DMS 273 treated with DMSO at 0.1 percent for 48 hours (cell line): ENCODE data around the gene ALX4.

Source experiments
- DNase-seq: peaks from one replicate; lab custom pipeline; 2025; lab: John Stamatoyannopoulos, UW

The ALX4 gene

DNA sequence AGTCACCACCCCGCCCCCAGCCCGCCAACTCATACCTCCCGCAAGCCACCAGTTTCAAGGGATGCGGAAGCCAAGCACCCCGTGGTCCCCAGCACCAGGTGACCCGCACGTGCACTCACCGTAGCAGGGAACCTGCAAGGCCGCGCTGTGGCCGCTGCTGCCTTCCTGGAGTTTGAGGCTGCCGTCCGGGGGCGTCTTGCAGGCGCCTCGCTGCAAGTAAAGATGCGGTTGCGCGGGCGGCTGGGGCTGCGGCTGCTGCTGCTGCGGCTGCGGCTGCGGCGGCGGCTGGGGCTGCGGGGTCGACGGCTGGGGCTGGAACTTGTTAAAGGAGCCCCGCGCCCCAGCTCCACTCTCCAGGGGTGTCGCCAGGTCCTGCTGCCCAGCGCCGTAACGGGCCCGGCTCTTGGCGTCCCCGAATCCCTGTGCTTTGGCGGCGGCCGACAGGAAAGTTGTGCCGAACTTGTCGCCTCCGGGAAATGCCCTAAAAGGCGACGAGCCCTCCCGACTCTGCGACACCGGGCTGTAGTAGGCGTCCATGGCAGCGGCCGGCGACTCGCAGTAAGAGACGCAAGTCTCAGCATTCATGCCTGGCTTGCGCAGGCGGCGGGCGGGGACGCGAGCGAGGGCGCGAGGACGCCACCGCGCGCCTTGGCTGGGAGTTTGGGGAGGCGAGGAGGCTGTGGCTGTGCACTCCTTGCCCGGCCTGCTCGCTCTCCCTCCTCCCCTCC, at the start of gene ALX4:
Gene ALX4 (minus strand): TSS at position 662 of the 728 bp plus-strand sequence. CDS start 77 bp downstream, at position 585.
- no peak for DNase-seq

DNA sequence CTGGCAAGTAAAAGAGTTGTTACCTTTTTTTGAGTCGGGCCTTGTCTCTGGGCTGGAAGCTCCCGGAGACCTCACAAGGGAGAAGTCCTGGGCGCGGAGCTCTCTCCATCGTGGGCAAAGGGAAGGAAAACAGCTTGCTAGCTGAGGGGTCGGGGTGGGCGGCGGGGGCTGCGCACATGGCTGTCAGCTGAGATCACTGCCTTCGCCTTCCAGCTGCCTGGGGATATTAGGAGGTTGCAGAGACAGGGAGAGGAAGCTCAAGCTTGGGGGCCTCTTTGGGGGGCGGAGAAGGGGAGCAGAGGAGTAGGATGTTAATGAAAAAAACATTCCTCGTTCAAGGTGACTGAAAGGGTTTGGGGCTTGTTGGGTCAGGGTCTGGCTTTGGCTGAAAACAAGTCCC, 49.2 kb upstream of the ALX4 start:
- no peak for DNase-seq

DNA sequence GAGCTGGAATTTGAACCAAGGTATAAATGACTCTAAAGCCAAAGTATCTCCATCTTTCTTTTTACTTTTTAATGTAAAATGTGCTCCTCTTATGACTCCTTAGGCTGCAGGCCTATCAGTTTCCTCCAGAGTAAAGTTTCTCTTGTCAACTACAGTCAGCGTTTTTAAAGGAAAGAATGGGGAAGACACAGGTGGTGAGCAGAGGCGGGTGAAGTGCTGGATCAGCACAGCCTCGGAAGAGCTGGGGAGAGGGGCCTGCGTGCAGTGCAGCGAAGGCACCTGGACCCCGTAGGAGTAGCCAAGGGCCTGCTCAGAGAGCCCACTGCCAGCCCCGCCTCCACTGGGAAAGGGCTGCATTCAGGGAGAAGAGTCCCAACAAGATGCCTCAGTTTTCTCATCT, 48.8 kb upstream of the ALX4 start:
- DNase-seq, result no peak

DNA sequence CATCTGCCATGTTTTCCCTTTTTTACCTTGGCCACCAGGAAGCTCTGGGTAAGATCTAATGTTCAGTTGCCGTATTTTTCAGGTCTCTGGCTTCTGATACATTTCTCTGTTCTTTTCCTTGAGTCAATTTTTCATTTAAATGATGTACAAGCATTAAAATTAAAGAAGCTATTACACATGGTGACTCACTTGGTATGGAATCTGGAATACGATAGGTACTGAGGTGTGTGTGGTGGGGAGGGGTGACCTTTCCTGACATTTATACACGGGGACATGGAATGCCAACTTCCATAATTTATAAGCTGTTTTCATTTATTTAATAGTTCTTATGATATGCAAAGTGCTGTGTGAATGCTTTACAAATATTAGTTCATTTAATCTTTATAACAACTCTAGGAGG, 47.8 kb upstream of the ALX4 start:
- no peak for DNase-seq

DNA sequence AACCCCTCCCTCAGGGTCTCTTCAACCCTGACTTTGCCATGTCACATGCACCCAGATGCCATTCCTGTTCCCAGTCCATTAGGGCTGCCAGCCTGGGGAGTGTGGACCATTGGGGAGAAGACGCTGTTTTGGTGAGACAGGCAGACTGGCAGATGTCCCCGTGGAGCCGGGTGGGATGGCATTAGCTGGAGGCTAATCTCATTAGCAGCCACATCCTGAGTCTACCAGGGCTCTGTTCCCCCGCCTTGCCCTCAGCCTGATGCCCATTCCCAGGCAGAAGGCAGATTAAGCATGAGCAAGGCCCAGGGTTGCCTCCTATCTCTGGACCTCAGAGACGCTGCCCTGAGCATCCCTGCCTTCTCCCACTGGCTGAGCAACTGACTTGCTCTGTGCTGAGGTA, 46.4 kb upstream of the ALX4 start:
- DNase-seq, result no peak

DNA sequence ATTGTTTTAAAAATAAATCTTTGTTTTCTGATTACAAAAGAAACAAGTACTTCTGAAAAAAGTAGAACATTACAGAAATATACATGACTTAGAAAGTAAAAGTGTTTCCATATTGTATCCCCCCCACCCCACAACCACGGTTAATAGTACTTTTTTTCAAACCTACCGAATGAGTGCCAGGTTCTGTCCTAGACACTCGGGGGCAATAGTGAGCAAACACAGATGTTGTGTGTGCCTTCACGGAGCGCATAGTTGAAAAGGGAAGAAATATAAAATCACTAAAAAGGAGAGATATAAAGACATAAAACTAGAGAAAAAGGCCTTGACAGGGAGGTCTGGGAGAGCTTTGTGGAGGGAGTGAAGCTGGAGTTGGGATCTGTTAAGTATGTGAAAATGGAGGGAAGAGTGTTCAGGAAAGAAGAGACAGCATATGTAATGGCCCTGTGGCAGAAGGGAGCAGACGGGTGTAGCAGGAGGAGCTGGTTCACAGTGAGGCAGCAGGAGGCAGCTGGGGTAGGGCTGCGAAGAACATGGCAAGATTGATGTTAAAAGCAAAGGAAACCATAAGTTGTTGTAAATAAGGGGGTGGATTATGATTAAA, 42.1 kb upstream of the ALX4 start:
- DNase-seq, result no peak

DNA sequence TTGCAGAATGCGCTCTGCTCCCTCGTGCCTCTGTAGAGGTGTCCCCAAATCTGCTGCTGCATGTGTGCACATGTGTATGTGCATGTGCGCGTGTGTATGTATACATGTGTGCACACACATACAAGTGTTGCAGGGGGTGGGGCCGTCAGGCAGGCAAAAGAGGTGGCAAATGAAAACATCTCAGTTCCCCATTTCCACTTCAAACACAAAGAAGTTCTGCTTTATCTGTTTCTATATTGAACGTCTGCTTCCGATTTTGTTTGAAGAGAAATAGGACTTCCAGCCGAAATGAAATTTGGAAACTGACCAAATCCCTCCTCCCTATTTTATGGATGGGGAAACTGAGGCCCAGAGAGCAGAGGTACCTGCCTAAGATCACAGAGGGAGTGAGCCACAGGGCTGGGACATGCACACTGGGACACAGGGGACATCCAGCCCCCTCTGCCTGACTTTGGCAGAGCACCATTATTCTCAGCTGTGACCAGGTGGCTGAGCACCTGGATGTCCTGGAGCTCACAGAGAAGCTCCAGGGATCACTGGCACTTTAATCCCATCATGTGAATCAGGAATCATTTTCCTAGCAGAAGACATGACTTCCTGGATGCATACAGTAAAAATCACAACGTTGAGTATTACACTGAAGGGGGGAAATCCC, 41.2 kb upstream of the ALX4 start:
- no peak for DNase-seq

DNA sequence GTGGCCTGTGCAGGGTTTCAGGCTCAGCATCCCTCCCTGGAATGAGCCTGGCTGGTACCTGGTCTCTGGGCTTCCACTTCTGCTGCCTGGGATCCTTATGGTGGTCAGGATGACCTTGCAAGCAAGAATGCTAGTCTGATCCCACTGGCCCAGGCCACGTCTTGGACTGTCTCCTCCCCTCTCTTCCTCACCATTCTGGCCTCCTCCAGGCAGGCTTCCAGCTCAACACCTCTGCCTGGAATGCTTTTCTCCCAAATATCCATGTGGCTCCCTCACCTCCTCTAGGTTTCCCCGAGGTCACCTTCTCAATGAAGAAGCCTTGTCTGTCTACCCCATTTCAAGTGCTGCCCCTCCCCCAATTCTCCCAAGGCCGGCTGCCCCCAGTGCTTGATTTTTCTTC, 39.4 kb upstream of the ALX4 start:
- DNase-seq, result no peak

DNA sequence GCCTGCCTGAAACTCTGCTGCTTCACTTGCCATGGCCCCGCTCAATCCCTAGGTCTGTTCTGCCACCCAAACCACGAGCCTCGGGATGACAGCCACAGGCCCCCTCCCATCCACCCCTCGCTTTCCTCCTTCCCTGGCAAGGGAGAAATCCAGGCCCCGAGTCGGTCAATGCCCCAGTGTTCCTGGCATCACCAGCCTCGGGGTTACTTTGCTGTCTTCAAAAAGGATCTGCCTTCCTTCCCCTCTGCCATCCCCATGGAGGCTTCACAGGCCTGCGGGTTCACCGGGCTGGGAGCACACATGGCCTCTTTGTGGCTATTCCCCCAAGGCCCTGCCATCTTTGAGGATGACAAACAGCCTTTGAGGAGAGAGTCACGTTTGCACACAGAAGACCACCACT, 38.8 kb upstream of the ALX4 start:
- no peak for DNase-seq

DNA sequence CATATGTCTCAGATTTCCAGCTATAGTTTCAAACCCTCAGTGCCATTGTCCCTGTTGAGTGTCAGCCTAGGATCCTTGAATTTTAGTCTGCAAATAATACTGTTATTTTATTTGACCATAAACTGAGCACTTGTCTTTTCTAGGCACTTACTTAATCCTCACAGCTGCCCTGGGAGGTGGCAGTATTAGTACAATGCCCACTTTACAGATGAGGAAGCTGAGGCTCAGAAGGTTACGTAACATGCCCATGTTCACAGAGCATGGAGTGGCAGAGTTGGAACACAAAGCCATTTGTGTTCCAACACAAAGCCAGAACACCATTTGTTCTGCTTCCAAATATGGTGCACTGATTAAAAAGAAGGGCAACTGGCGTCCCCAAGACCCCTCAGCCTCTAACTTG, 38.2 kb upstream of the ALX4 start:
- no peak for DNase-seq

DNA sequence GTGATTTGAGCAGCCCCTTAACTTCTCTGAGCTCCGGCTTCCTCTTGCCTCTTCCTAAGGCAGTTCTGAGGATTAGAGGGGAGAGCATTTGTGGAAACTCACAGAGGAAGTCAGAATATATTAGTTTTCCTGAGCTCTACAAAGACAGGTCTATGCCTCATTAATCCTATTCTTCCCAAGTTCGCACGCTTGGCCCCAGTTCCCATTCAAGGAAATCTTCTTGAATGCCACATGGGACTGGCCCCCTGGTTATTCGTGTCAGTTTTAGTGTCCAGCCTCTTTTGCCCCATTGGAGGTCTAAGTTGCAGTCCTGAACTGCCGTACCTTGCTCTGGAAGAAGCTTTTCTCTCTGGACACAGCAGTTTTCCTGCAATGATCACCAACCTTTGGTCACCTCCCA, 37.6 kb upstream of the ALX4 start:
- DNase-seq, result no peak

DNA sequence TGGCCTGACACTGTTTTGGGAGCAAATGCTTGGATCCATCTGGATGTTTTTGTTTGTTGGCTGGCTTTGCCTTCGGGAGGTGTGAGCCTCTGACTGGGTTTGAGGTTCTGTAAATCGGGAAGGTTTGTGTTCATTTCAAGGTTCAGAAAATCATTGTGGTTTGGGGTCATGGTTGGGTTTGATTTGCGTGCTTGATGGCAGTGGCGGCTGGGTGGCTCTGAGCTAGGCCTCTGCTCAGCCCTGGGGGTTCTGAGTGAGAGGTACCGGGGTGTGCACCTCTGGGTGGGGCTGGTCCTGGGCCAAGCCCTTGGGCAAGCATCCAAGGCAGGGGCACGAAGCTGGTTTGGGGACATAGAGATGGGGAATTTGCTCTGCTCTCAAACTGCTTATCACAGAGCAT, 37.0 kb upstream of the ALX4 start:
- DNase-seq, result no peak

DNA sequence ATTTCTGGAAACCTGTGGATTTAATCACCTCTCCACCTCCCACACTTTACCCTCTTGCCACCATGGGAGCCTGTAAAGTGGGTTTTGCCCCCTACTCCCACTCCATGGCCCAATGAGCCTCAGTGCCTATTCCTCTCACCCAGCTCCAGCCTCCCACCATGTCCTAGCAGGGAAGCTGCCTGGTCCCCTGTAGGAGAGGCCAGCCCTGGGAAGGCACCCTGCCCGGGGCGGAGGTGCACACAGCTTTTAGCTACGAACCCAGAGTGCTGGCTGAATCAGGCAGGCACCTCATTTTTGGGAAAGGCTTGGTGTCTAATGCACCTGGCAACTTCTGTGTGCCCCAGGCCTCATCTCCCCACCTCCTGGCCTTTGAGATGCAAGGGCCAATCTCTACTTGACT, 35.8 kb upstream of the ALX4 start:
- DNase-seq, result no peak

DNA sequence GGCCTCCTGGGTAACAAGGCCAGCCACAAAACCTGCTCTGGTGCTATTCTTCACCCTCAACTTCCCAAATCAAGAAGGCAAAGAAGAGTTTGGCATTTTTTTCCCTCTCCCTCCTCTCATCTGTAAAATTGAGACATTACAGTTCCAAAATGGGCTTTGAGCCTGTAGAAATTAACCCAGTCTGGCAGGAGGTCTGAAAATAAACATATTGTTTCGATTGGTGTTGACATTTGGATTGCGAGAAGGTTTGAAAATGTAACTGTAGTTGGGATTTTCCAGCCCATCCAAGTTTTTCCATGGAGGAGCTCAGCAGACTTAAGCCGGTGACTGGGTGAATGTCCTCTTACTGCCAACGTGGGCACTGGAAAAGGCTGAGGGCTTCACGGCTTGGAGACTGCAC, 35.0 kb upstream of the ALX4 start:
- no peak for DNase-seq

DNA sequence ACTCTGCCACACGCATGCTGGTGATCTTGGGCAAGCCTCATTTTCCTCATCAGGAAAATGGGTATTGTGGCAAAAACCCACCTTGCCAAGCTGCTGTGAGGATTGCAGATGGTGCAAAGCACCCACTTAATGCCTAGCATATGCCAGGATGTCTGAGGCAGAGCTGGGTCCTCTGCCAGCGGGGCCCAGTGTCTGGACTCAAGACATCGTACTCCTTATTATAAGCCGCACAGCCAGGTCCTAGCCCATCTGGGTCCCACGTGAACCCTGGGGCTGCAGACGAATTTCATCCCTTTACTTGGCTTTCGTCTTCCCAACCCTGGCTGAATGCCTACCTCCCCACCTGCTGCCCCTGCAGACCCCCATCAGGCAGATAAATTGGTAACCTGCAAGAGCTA, 34.5 kb upstream of the ALX4 start:
- DNase-seq, result no peak

DNA sequence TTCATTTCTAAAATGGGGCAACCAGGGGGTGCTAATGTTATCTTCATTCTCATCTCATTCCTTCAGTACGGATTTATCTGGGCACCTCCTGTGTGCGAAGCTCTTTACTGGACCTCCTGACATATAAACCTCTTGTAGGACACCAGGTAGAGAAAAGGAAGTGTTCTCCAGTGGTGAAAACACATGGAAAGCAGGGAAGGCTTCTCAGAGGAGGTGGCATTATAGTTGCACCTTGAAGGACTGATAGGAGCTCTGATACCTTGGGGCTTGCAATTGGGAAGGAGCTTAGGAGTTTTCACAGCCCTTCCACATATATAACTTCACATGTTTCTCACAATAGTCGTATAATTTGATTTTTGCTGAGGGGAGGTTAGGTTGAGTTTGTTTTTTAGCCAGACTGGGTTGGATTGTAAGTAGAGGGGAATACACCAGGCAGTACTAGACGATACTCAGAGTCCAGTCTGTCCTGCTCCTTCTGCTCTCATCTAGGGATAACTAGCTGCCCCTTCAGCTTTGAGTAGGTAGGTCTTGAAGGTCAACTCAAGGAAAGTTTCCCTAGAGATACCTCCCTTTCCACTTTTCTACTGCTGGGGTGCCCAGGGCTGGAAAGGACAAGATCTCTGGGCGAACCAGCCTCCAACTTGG, 34.0 kb upstream of the ALX4 start:
- no peak for DNase-seq

DNA sequence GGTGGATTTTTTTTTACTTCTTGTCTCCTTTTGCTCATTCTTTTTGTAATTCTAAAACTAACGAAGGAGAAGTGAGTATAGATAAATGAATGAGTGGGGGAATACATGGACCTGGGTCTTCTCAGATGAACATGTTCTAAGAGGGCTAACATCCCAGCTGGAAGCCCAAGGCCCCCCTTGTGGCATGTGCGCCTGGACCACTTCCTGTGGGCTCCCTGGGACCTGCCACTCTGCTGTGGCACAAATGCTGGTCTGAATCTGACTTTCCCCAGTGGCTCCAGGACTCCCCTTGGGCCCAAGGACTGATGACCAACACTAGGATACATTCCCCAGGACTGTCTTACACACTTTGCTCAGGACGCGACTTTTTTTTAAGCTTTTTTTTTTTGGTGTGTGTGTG, 32.7 kb upstream of the ALX4 start:
- DNase-seq, result no peak

DNA sequence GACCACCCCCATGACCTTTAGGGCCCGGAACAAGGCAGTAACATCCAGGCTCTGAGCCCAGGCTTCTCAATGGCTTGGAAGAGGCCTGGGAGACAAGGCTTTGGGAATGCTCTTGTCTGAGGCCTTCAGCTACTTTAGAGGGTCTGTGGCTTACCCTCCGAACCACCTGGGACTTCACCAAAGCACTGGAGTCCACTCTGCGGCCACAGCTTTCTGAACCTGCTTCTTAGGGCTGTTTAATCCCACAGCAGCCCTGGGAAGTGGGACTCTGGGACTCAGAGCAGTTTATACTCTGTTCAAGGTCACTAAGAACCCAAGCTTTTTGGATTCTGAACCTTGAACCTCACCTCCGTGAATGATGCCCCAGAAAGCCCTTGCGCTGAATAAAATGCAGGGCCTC, 30.7 kb upstream of the ALX4 start:
- DNase-seq, result no peak

DNA sequence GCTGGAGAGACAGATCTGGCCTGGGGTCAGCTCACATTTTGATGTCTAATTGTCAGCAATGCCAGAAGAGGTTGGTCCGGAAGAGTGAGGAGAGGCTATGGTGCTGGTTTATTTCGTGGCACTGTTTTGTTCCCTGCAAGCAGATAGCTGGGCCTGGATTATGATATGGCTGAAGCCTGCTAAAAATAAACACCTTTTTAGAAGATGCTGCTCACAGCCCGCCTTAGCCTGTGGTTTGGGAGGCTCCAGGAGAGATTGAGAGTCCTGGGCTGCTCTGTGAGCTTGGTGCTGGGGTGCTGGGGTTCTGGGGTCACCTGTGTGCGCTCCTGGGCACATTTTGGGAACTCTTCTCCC, 29.6 kb upstream of the ALX4 start:
- no peak for DNase-seq

DNA sequence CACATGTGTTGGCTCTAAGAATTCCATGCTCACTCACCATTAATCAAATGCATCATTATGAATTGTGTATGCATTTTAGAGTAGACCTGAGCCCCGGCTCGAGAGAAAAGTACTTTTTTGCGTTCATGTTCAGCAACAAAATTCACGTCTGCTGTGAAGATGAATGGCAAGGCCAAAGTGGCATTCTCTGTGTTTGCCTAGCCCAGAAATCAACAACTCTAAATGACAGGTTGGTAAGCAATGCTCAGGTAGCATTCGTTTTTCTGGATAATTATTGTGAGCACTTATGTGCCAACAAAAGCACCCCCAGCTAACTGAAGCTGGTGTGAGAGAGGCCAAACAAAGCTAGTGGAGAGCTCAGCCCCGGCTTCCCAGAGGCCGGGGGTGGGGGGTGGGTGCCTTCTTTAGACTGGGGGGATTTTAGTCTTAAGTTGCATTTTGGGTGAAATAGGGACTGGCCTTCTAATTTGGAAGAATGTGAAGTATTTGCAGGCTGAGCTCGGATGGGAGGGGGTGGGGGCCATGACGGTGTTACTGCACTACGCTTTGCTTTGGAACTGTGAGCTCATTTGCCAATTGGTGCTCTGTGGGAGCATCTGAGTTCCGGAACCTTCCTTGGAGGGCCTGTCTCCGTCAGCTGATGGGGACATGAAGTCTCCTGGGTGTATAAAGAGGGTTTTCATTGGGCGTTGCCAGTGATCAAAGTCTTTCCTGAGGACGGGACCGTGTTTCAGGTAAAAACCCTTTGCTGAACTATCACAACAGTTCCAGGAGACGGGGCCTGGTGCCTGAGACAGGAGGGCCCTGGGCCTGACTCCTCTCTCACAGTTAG, 29.0 kb upstream of the ALX4 start:
- no peak for DNase-seq

DNA sequence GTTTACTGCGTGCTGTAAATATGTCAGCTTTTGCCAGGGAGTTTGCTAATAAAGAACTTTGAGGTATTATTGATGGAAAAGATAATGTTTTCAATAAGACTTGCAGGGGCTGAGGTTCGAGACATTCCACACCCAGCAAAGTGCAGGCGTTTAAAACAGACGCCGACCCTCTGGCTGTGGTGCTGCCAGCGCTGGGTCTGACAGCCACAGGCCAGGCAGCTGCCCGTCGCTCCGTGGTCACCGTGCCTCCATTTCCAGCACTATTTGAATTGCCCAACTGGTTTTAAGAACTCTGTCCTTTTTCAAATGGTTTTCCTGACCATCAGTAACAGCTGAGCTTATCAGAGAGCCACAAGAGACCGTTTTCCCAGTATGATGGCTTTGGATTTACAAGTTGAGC, 28.1 kb upstream of the ALX4 start:
- no peak for DNase-seq

DNA sequence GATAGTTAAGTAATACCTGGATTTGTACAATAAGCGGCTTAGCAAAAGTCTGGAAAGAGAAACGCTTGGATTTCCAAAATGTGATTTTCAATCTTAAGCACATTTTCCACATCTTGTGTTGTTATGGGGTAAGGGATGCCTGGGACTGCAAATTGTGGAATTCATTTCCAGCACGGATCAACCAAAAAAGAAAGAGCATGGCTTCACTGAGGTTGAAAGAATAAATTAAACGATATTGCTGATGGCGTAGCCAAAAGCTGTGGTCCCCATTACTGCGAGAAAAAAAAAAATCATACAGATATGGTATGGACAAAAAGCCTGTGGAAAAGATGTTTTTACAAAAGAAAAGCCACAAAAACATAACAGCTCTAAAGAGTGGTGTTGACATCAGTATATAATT, 26.0 kb upstream of the ALX4 start:
- DNase-seq, result no peak
